HG03135 (cell line): ENCODE measurements around the gene CTSK.

Source experiments
- ATAC-seq: cut with Tn5 transposase; IDR thresholded peaks from one replicate; pipeline ENCODE4 v1.9.1; 2021; ENCODE audit warnings: mild to moderate bottlenecking, moderate library complexity; ENCODE audit not compliant: unreplicated experiment

CTSK gene

GRCh38 chr1:150763018-150763417, 45.0 kb downstream of the CTSK start:
- no peak for ATAC-seq

GRCh38 chr1:150762552-150762951, 45.5 kb downstream of the CTSK start:
- no peak for ATAC-seq

- ATAC-seq, result no peak
Measured at GRCh38 chr1:150761801-150762200, 46.3 kb downstream of the CTSK start.

- no peak for ATAC-seq
Measured at GRCh38 chr1:150760013-150760412, 48.0 kb downstream of the CTSK start.

GRCh38 chr1:150753416-150753815, 54.6 kb downstream of the CTSK start:
- ATAC-seq, result no peak

GRCh38 chr1:150751443-150751842, 56.6 kb downstream of the CTSK start:
- no peak for ATAC-seq

- no peak for ATAC-seq
Measured at GRCh38 chr1:150749720-150750311, 58.2 kb downstream of the CTSK start.

GRCh38 chr1:150748878-150749719, 59.0 kb downstream of the CTSK start:
- no peak for ATAC-seq
